Spleen (tissue), 11 donors: ENCODE measurements around the gene A4GALT. TPM values are rescaled to one million over a fixed set of nuclear protein-coding genes. Genes with fewer than 3 reads are reported as not detected.

ENCODE experiments used
- DNase-seq: peaks from one replicate; pipeline ENCODE4 v3.0.0-alpha.2; 2020
- H3K27ac ChIP-seq, 8 donors: fragments of 200-600 bp; sonication (generic) in 7 of 8; 1 replicate in 4 of 8; 2 replicates in 4 of 8; pipeline versions ENCODE4 v1.5.0 to v1.8.0; 2016 to 2021; ENCODE audit warnings: inconsistent platforms in 4 of 8, mild to moderate bottlenecking in 4 of 8, moderate library complexity in 1 of 8
- H3K27me3 ChIP-seq, 7 donors: fragments of 200-600 bp; sonication (generic) in 6 of 7; replicated peaks in 1 of 7; 1 replicate in 4 of 7; 2 replicates in 3 of 7; pipeline versions ENCODE4 v1.5.0 to v1.8.0; 2016 to 2021; ENCODE audit warnings: inconsistent platforms in 3 of 7, mild to moderate bottlenecking in 1 of 7
- H3K36me3 ChIP-seq, 6 donors: fragments of 200-600 bp; sonication (generic) in 5 of 6; 1 replicate in 4 of 6; 2 replicates in 2 of 6; pipeline versions ENCODE4 v1.5.0 to v1.8.0; 2016 to 2021; ENCODE audit warnings: inconsistent platforms in 2 of 6
- H3K4me1 ChIP-seq, 6 donors: fragments of 200-600 bp; sonication (generic) in 5 of 6; 1 replicate in 3 of 6; 2 replicates in 3 of 6; pipeline versions ENCODE4 v1.5.0 to v1.8.0; 2016 to 2021; ENCODE audit warnings: inconsistent platforms in 3 of 6
- H3K4me3 ChIP-seq, 8 donors: fragments of 200-600 bp; sonication (generic) in 7 of 8; 1 replicate in 4 of 8; 2 replicates in 4 of 8; pipeline versions ENCODE4 v1.5.0 to v1.8.0; 2016 to 2021; ENCODE audit warnings: inconsistent platforms in 4 of 8, mild to moderate bottlenecking in 4 of 8, moderate library complexity in 2 of 8
- H3K9me3 ChIP-seq, 8 donors: fragments of 200-600 bp; sonication (generic) in 7 of 8; 1 replicate in 4 of 8; 2 replicates in 4 of 8; pipeline versions ENCODE4 v1.5.0 to v1.8.0; 2016 to 2021; ENCODE audit warnings: inconsistent platforms in 4 of 8
- CTCF ChIP-seq, 11 experiments: fragments of 200-600 bp in 7 of 11; fragments of 450-650 bp in 4 of 11; sonication (generic) in 4 of 11; IDR thresholded peaks in 8 of 11; conservative IDR thresholded peaks in 3 of 11; 1 replicate in 7 of 11; 2 replicates in 4 of 11; pipeline versions ENCODE4 v1.4.0 to v1.8.0; 2016 to 2021; ENCODE audit warnings: antibody characterized with exemption in 11 of 11, inconsistent platforms in 4 of 11, mild to moderate bottlenecking in 1 of 11
- POLR2A ChIP-seq, 3 donors: fragments of 450-650 bp; IDR thresholded peaks; one replicate each; pipeline ENCODE4 v1.5.1; 2017; ENCODE audit warnings: antibody characterized with exemption in 3 of 3, mild to moderate bottlenecking in 1 of 3
- POLR2AphosphoS5 ChIP-seq, 3 donors: sonication (generic); formaldehyde crosslinking; IDR thresholded peaks; one replicate each; pipeline ENCODE4 v1.5.1; 2017; ENCODE audit warnings: antibody characterized with exemption in 3 of 3
- WGBS, 5 donors: extraction: QIAGEN DNeasy Blood & Tissue Kit in 3 of 5; methylation state at CpG; one replicate each; pipeline versions ENCODE4 v1.1.5 to v1.1.7; 2013 to 2018; 5-methylcytosine and 5-hydroxymethylcytosine counted together
- intact Hi-C: fragments of 100-400 bp; cut with DNase I; formaldehyde crosslinking; loops from one replicate; pipeline ENCODE4 v1.15.0; 2023; ENCODE audit warnings: low total_unique reads
- polyA plus RNA-seq, 3 donors: library from polyadenylated mRNA; stranded (reverse); fragments of 200-250 nt; gene quantifications; one replicate each; pipeline ENCODE4 v1.2.1, GENCODE V29; 2013
- total RNA-seq, 7 donors: library from RNA; depleted of rRNA in 3 of 7; stranded (reverse); fragments of >200 nt in 3 of 7; fragmentation: NEBNext Ultra II Directional in 4 of 7; extraction: Animal tissue kit (Norgen Biotek cat#: 25700) in 4 of 7; gene quantifications; one replicate each; pipeline versions ENCODE4 v1.1.0 to v1.2.1, GENCODE V29; 2016 to 2021
- donor health status: healthy with polysubstance abuse.
- donor health status: DM: no; HTN: no; CAD: no; lungs with moderate emphysema.
- donor health status: DM: no; HTN: no; CAD: no.
- donor health status: Bipolar disorder and iron deficiency.
- donor health status: healthy.
- donor health status: DM: no; HTN: no; CAD: no.
- donor health status: DM: yes; HTN: yes; CAD: no.

The A4GALT gene
- total and polyA plus RNA-seq, 10 donors: 7.3 to 45.2 (median 20.8) TPM

- WGBS, 5 donors: 72 to 84% (median 76%) methylated on average over 10 of the region's 10 CpGs
- Histone ChIP-seq H3K4me3 (no peak overlapping the region), H3K27me3 (no peaks in the 10 kb centered on the region), H3K36me3 (peaks cover 0 to 38% (median 5%) of the 10 kb centered on the region in 6 donors), H3K27ac (peak overlapping the region in 3 of 8 donors; percentile 28 to 75 (median 48)), H3K4me1 (peaks cover 0 to 80% (median 34%) of the 10 kb centered on the region in 6 donors), H3K9me3 (no peaks in the 10 kb centered on the region)
- intact Hi-C loops: no loop called here
- TF ChIP-seq POLR2A (IDR thresholded peaks at IDR 0.05) (no peak), POLR2AphosphoS5 (IDR thresholded peaks at IDR 0.05) (no peak), CTCF (IDR thresholded peaks at IDR 0.05 in 8 of 11, conservative IDR thresholded peaks at IDR 0.05 in 3 of 11) (no peak)
- DNase-seq: no peak
These were observed 24.2 kb downstream of the A4GALT start for GRCh38 chr22:42696331-42696967.

GRCh38 chr22:42695294-42695693 is 25.4 kb downstream of the A4GALT start:
- H3K36me3 ChIP-seq: peaks cover 0 to 43% (median 5%) of the 10 kb centered on the region in 6 donors
- 79 to 91% (median 86%) methylated on average over 8 to 10 of the region's 10 CpGs for WGBS, 5 donors
- intact Hi-C loops: no loop called here
- TF ChIP-seq CTCF (IDR thresholded peaks at IDR 0.05 in 8 of 11, conservative IDR thresholded peaks at IDR 0.05 in 3 of 11) (no peak), POLR2A (IDR thresholded peaks at IDR 0.05) (no peak), POLR2AphosphoS5 (IDR thresholded peaks at IDR 0.05) (no peak)
- no peak overlapping the region for H3K27ac ChIP-seq
- H3K4me3 ChIP-seq: no peak overlapping the region
- H3K9me3 ChIP-seq: no peaks in the 10 kb centered on the region
- H3K4me1 ChIP-seq: peaks cover 0 to 70% (median 35%) of the 10 kb centered on the region in 6 donors
- no peaks in the 10 kb centered on the region for H3K27me3 ChIP-seq
- DNase-seq: no peak

GRCh38 chr22:42693763-42694683 is 26.6 kb downstream of the A4GALT start:
- no peak for TF ChIP-seq POLR2A (IDR thresholded peaks at IDR 0.05)
- no peak for TF ChIP-seq POLR2AphosphoS5 (IDR thresholded peaks at IDR 0.05)
- no peak for TF ChIP-seq CTCF (IDR thresholded peaks at IDR 0.05 in 8 of 11, conservative IDR thresholded peaks at IDR 0.05 in 3 of 11)
- Histone ChIP-seq H3K4me3 (no peak overlapping the region), H3K36me3 (peaks cover 0 to 43% (median 5%) of the 10 kb centered on the region in 6 donors), H3K9me3 (no peaks in the 10 kb centered on the region), H3K27me3 (no peaks in the 10 kb centered on the region), H3K27ac (no peak overlapping the region), H3K4me1 (peaks cover 0 to 57% (median 30%) of the 10 kb centered on the region in 6 donors)
- DNase-seq: no peak
- intact Hi-C loops: no loop called here
- 90 to 96% (median 92%) methylated on average over 15 to 25 of the region's 25 CpGs for WGBS, 5 donors
